ENCODE data around the gene DDAH1. TPM values are rescaled to one million over a fixed set of nuclear protein-coding genes. Genes with fewer than 3 reads are reported as not detected.

Gene DDAH1
- total and polyA plus RNA-seq, 2 of the 8 experiments (the other 6 are each of a cell fraction or from before 2014, with no cell fraction given), result 22.8 to 54.5 TPM

DNA sequence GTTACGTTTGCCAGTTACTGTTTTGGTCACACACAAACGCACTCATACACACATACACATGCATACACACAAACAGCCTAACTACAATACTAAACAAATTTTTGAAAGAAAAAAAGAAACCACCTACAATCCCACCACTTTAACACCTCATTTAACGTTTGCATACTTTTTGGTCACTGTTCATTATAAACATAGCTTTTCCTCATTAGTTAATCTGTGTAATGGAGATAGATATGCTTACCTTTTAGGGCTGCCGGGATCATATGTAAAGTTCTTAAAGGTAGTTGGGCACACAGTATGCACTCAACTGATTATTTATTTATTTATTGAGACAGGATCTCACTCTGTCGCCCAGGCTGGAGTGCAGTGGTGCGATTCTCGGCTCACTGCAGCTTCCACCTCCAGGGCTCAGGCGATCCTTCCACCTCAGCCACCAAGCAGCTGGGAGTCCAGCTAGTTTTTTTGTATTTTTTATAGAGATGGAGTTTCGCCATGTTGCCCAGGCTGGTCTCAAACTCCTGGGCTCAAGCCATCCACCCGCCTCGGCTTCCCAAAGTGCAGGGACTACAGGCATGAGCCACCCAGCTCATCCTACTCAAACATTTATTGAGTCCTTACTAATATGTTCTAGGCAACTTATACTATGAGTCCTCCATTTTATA, 187.8 kb downstream of the DDAH1 start:
- H3K79me1 ChIP-seq (ENCODE audit: low read depth, low read length), result 0 out of 2 replicates have a peak, but pooled peaks cover 2% of the 10 kb centered on the region
- H3K23me2 ChIP-seq (ENCODE audit: low read depth, low read length), result peaks cover 7% of the 10 kb centered on the region
- no peak overlapping the region for H2BK15ac ChIP-seq (ENCODE audit: low read length)
- H3K4me1 ChIP-seq (replicated peaks in 1 of 4; ENCODE audit: control insufficient read depth in 3 of 4, insufficient read depth in 4 of 4, low read length in 3 of 4), result peaks cover 0 to 6% (median 0%) of the 10 kb centered on the region in 4 experiments; a peak in 2 of 7 replicates
- TF ChIP-seq BACH1 (IDR thresholded peaks at IDR 0.05; ENCODE audit: low read length), result no peak
- no peak for TF ChIP-seq GTF2F1 (IDR thresholded peaks at IDR 0.05; ENCODE audit: borderline replicate concordance, low read depth, low read length)
- TF ChIP-seq SRF (IDR thresholded peaks at IDR 0.05; ENCODE audit: low read depth, low read length), result no peak
- TF ChIP-seq HDAC6 (IDR thresholded peaks at IDR 0.05; ENCODE audit: low read depth, low read length), result no peak
- no peak for TF ChIP-seq CBX8 (IDR thresholded peaks at IDR 0.05; ENCODE audit: borderline replicate concordance, low read depth, low read length)
- no peak for TF ChIP-seq SIX5 (IDR thresholded peaks at IDR 0.05; ENCODE audit: low read depth, low read length)
- H4K91ac ChIP-seq (replicated peaks; ENCODE audit: insufficient read length, low read length), result no peak overlapping the region
- no peak for FAIRE-seq
- peak overlapping the region; percentile 24; the same call in 1 of the 2 replicates for H2AFZ ChIP-seq (ENCODE audit: low read length)
- H4K20me1 ChIP-seq (replicated peaks in 1 of 2; ENCODE audit: control insufficient read depth in 1 of 2, insufficient read depth in 2 of 2, low read length in 2 of 2), result peaks cover 0 to 2% of the 10 kb centered on the region in 2 experiments
- H3K79me2 ChIP-seq (ENCODE audit: control insufficient read depth in 1 of 2, insufficient read depth in 2 of 2, low read length in 2 of 2), result peaks cover 9 to 37% of the 10 kb centered on the region in 2 experiments
- H3K4me3 ChIP-seq (ENCODE audit: extremely low read depth in 1 of 4, insufficient read depth in 2 of 4, low read depth in 3 of 4, low read length in 4 of 4), result peak overlapping the region; percentile 46 to 97 (median 71)
- no peak overlapping the region for H2BK120ac ChIP-seq (replicated peaks; ENCODE audit: low read depth, low read length)
- no peaks in the 10 kb centered on the region for H3K36me3 ChIP-seq (ENCODE audit: control insufficient read depth in 2 of 4, insufficient read depth in 4 of 4, low read length in 3 of 4)
- no peak overlapping the region for H3K23ac ChIP-seq (ENCODE audit: insufficient read length)
- no peaks in the 10 kb centered on the region for H3K9me3 ChIP-seq (ENCODE audit: insufficient read depth in 2 of 2, low read depth in 1 of 2, low read length in 1 of 2)
- H4K5ac ChIP-seq (ENCODE audit: insufficient read length, low read depth, low read length), result no peak overlapping the region
- DNase-seq (ENCODE audit: low read depth in 1 of 2, low spot score in 2 of 2), result no peak
- H3K27me3 ChIP-seq (replicated peaks in 1 of 4; ENCODE audit: control insufficient read depth in 3 of 4, extremely low read depth in 1 of 4, insufficient read depth in 3 of 4, low read length in 3 of 4), result no peaks in the 10 kb centered on the region
- H3K4me2 ChIP-seq (ENCODE audit: insufficient read depth in 1 of 2, low read depth in 2 of 2, low read length in 2 of 2), result peak overlapping the region; percentile 65 to 66
- no peak overlapping the region for H3K18ac ChIP-seq (ENCODE audit: extremely low read depth, low read length)
- no peak overlapping the region; the same call in 1 of the 2 replicates for H2BK5ac ChIP-seq (ENCODE audit: low read depth, low read length)
- H2BK20ac ChIP-seq (ENCODE audit: low read length), result no peak overlapping the region
- no peak overlapping the region for H3K4ac ChIP-seq (replicated peaks; ENCODE audit: insufficient read length, low read depth, low read length)
- peak overlapping the region in 1 of 4 experiments; percentile 1; a peak in 1 of 7 replicates for H3K9ac ChIP-seq (replicated peaks in 1 of 4; ENCODE audit: extremely low read depth in 1 of 4, low read depth in 3 of 4, low read length in 3 of 4)
- CTCF ChIA-PET (ENCODE audit: partially characterized antibody), result interaction anchor here (0.6 to 9.5 kb wide), 5 partner anchors 9 to 96 kb away, joined by 3 to 65 read pairs (median 7); partner anchors contain the start of gene C1orf52
- no peak overlapping the region for H3K27ac ChIP-seq (ENCODE audit: low read depth, low read length)
- H2BK12ac ChIP-seq (ENCODE audit: low read depth, low read length), result no peak overlapping the region
- no peak overlapping the region; the same call in 1 of the 2 replicates for H4K8ac ChIP-seq (ENCODE audit: extremely low read depth, insufficient read depth, low read length)
- no peak overlapping the region for H3K56ac ChIP-seq (replicated peaks; ENCODE audit: insufficient read length, low read depth, low read length)
- POLR2A ChIA-PET (ENCODE audit: partially characterized antibody), result interaction anchor here (0.6 to 2.1 kb wide), 9 partner anchors 8 to 1195 kb away, joined by 3 to 11 read pairs (median 4); partner anchors contain the start of genes C1orf52, CCN1 and SYDE2
- 58% methylated on average over 11 of the region's 11 CpGs; no CpG with 5 or more reads in 1 of the 2 experiments for WGBS, 2 experiments (ENCODE audit: extremely low coverage in 1 of 2, insufficient coverage in 1 of 2, insufficient read length in 1 of 2, insufficient replicate concordance in 2 of 2, low coverage in 1 of 2, low lambda C conversion rate in 2 of 2, missing lambda C conversion rate in 1 of 2)
- H3K14ac ChIP-seq (ENCODE audit: insufficient read length), result no peak overlapping the region
- no peak overlapping the region for H2AK5ac ChIP-seq (ENCODE audit: low read depth, low read length)
